Activated B cell treated with CpG ODN at 0.5 μM for 24 hours (primary cell): ENCODE results near the gene MKI67. TPM values are rescaled to one million over a fixed set of nuclear protein-coding genes. Genes with fewer than 3 reads are reported as not detected.

Experiments
- ATAC-seq: fragments of 200-7000 bp; cut with Tn5 transposase; one replicate; pipeline ENCODE4 v1.10.0; 2021; ENCODE audit warnings: low read depth, mild to moderate bottlenecking, moderate library complexity
- CTCF ChIA-PET: fragments of 350-600 bp; sonication (Branson Sonifier 250); formaldehyde crosslinking; loops from one replicate; lab custom pipeline; 2021; ENCODE audit warnings: antibody characterized with exemption; lab: Charles Lee
- POLR2A ChIA-PET: fragments of 350-600 bp; sonication (Branson Sonifier 250); formaldehyde crosslinking; loops from one replicate; lab custom pipeline; 2021; ENCODE audit warnings: antibody characterized with exemption; lab: Charles Lee
- DNase-seq: peaks from one replicate; pipeline ENCODE4 v3.0.0; 2022
- H3K27ac Mint-ChIP-seq: one replicate; pipeline ENCODE4 v1.8.0; 2020; ENCODE audit warnings: mixed read lengths
- H3K27me3 Mint-ChIP-seq: one replicate; pipeline ENCODE4 v1.8.0; 2021; ENCODE audit warnings: mixed read lengths
- H3K36me3 Mint-ChIP-seq: one replicate; pipeline ENCODE4 v1.8.0; 2021; ENCODE audit warnings: low read depth, mixed read lengths
- H3K4me1 Mint-ChIP-seq: one replicate; pipeline ENCODE4 v1.8.0; 2021; ENCODE audit warnings: mixed read lengths
- H3K4me3 Mint-ChIP-seq: one replicate; pipeline ENCODE4 v1.8.0; 2020; ENCODE audit warnings: mild to moderate bottlenecking, mixed read lengths
- H3K9me3 Mint-ChIP-seq: one replicate; pipeline ENCODE4 v1.8.0; 2020; ENCODE audit warnings: mixed read lengths
- intact Hi-C: fragments of 100-400 bp; cut with micrococcal nuclease; formaldehyde crosslinking; loops from one replicate; pipeline ENCODE4 v1.15.1; 2024
- total RNA-seq: library from RNA; stranded (reverse); gene quantifications from 2 replicates; pipeline ENCODE4 v1.2.3, GENCODE V29; 2022
- TF ChIP-seq, protein P1 (sequence below): fragments of 200-600 bp; IDR thresholded peaks from one replicate; pipeline ENCODE4 v1.8.0; 2022; ENCODE audit warnings: antibody characterized with exemption, mild to moderate bottlenecking

The MKI67 gene
- total RNA-seq, 1 donor from 2014 or later, result 2.2 TPM

DNA sequence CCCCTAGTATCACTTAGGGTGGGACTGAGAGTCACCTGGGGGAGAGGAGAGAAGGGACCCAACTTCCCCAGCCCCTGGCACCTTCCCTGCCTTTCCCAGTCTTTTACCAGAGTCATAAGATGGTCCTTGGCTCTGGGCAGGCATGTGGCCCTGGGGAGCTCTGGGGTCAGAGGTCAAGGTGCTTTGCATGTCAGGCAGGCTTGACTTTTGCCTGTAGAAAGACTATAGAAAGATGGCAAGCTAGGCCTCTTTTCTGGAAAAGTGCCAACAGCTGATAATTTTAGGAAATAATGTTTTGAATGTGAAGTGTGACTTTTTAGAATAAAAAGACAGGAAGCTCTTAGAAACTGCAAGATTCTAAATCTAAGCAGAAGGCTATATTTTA, 67.5 kb downstream of the MKI67 start:
- ChIA-PET CTCF (interaction anchor here (0.9 kb wide), 1 partner anchor 11 kb away, joined by 6 read pairs; no protein-coding TSS in a partner anchor), POLR2A (interaction anchor here (0.5 to 4.8 kb wide), 2 partner anchors 9 to 11 kb away, joined by 4 to 18 read pairs; no protein-coding TSS in a partner anchor)
- TF ChIP-seq, protein P1, sequence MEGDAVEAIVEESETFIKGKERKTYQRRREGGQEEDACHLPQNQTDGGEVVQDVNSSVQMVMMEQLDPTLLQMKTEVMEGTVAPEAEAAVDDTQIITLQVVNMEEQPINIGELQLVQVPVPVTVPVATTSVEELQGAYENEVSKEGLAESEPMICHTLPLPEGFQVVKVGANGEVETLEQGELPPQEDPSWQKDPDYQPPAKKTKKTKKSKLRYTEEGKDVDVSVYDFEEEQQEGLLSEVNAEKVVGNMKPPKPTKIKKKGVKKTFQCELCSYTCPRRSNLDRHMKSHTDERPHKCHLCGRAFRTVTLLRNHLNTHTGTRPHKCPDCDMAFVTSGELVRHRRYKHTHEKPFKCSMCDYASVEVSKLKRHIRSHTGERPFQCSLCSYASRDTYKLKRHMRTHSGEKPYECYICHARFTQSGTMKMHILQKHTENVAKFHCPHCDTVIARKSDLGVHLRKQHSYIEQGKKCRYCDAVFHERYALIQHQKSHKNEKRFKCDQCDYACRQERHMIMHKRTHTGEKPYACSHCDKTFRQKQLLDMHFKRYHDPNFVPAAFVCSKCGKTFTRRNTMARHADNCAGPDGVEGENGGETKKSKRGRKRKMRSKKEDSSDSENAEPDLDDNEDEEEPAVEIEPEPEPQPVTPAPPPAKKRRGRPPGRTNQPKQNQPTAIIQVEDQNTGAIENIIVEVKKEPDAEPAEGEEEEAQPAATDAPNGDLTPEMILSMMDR, result no peak
- H3K27me3 Mint-ChIP-seq, result no peaks in the 10 kb centered on the region
- no peak overlapping the region for H3K4me3 Mint-ChIP-seq
- no peak for ATAC-seq
- no peaks in the 10 kb centered on the region for H3K9me3 Mint-ChIP-seq
- no peak for DNase-seq
- no peak overlapping the region for H3K27ac Mint-ChIP-seq
- peaks cover 39% of the 10 kb centered on the region for H3K4me1 Mint-ChIP-seq
- H3K36me3 Mint-ChIP-seq, result peaks cover 55% of the 10 kb centered on the region
- intact Hi-C loops, result no loop called here

DNA sequence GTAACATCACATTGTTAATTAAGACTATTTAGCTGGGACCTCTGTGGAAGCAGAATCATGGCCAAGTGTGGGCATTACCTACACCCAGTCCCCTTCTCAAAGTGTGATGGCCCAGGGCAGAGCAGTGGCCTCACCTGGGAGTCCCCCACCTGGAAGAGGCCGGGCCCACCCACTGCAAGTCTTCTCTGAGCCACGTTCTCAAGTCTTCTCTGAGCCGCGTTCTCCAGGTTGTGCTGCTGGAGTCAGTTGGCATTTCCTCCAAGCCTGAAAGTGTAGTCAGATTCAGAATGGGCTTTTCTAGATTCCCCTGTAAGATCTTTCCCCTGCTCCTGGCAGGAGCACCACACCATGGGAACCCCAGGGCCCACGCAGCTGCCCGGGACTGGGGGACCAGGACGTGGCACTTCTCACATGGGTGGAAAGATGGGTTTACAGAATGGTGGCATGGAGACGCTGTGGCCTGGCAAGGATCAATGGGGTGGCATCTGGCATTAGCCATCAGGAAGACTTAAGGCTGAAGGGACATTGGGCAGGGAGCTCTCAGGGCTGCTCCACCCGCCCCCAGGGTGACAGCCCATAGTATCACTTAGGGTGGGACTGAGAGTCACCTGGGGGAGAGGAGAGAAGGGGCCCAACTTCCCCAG, 68.0 kb downstream of the MKI67 start:
- DNase-seq (no peak), ATAC-seq (no peak)
- POLR2A ChIA-PET, result interaction anchor here (0.5 to 4.8 kb wide), 2 partner anchors 8 to 10 kb away, joined by 4 to 18 read pairs; no protein-coding TSS in a partner anchor
- H3K36me3 Mint-ChIP-seq, result peaks cover 57% of the 10 kb centered on the region
- H3K9me3 Mint-ChIP-seq, result no peaks in the 10 kb centered on the region
- TF ChIP-seq, protein P1, result no peak
- peaks cover 34% of the 10 kb centered on the region for H3K4me1 Mint-ChIP-seq
- intact Hi-C loops, result no loop called here
- no peak overlapping the region for H3K4me3 Mint-ChIP-seq
- CTCF ChIA-PET, result interaction anchor here (0.9 kb wide), 1 partner anchor 11 kb away, joined by 6 read pairs; no protein-coding TSS in a partner anchor
- no peak overlapping the region for H3K27ac Mint-ChIP-seq
- no peaks in the 10 kb centered on the region for H3K27me3 Mint-ChIP-seq

- H3K27me3 Mint-ChIP-seq, result no peaks in the 10 kb centered on the region
- H3K4me3 Mint-ChIP-seq, result no peak overlapping the region
- CTCF ChIA-PET, result interaction anchor here (1.0 kb wide), 1 partner anchor 13 kb away, joined by 4 read pairs; no protein-coding TSS in a partner anchor
- intact Hi-C loops, result no loop called here
- POLR2A ChIA-PET, result interaction anchor here (4.8 kb wide), 1 partner anchor 9 kb away, joined by 18 read pairs; no protein-coding TSS in a partner anchor
- TF ChIP-seq, protein P1, result no peak
- ATAC-seq, result no peak
- peaks cover 72% of the 10 kb centered on the region for H3K36me3 Mint-ChIP-seq
- DNase-seq, result no peak
- H3K27ac Mint-ChIP-seq, result no peak overlapping the region
- peaks cover 17% of the 10 kb centered on the region for H3K4me1 Mint-ChIP-seq
- no peaks in the 10 kb centered on the region for H3K9me3 Mint-ChIP-seq
Measured at GRCh38 chr10:128056303-128057050, 69.7 kb downstream of the MKI67 start.

DNA sequence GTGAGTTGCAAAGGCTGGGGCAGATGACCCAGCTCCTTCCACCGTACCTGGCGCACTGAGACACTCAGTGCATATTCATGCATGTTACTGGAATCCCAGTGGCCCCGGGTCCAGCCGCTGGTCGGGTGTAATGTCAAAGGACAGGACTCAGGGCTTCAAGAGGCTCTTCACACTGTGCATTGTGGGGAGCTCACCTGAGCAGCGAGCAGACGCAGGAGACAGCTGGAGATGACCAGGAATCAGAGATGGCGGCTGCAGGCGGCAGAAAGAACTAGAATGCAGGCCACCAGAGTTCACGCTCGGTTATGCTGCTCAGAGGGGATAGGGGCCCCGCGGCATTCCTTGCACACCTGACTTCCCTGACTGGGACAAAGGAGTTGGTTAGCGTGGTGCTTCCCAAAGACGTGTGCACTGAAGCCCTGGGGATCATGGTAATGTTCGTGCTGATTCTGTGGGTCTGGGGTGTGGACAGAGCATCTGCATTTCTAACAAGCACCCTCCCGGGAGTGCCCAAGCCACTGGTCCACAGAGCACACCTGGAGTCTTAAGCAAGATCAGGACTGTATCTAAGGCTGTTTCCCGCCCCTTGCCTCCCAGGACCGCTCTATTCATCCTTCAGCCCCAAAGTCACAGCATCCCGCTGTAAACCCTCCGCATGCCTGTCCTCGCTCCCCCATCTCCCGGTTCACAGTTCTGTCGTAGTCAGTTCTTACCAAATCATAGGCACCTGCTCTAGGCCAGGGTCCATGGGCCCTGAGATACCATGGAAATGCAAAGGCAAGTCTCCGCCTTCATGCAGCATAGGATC, 71.0 kb downstream of the MKI67 start:
- Mint-ChIP-seq H3K4me3 (no peak overlapping the region), H3K27me3 (no peaks in the 10 kb centered on the region), H3K27ac (no peak overlapping the region), H3K36me3 (peaks cover 75% of the 10 kb centered on the region), H3K4me1 (peaks cover 25% of the 10 kb centered on the region), H3K9me3 (no peaks in the 10 kb centered on the region)
- ATAC-seq (no peak), DNase-seq (no peak)
- TF ChIP-seq, protein P1, result no peak
- intact Hi-C loops, result no loop called here
- ChIA-PET CTCF (no interaction called here), POLR2A (interaction anchor here (2.2 kb wide), 1 partner anchor 7 kb away, joined by 8 read pairs; no protein-coding TSS in a partner anchor)
